AG09309 (cell line): ENCODE data around the gene KCTD12.

Experiments used
- DNase-seq: peaks from one replicate; pipeline ENCODE4 v3.0.0-alpha.2; 2010; ENCODE audit warnings: low read depth
- H3K4me3 ChIP-seq: 2 replicates; pipeline ENCODE4 v1.5.1; 2011; ENCODE audit warnings: mild to moderate bottlenecking, low read depth, low read length, moderate library complexity; ENCODE audit not compliant: control insufficient read depth
- CTCF ChIP-seq: IDR thresholded peaks from 2 replicates; pipeline ENCODE4 v1.5.1; 2011; ENCODE audit warnings: mild to moderate bottlenecking, low read depth, low read length, inconsistent platforms; ENCODE audit not compliant: insufficient read depth, control insufficient read depth; ENCODE audit errors: missing control alignments

Gene KCTD12

GRCh38 chr13:76883236-76883635 lies 3.0 kb downstream of the KCTD12 start:
- no peak overlapping the region for H3K4me3 ChIP-seq
- TF ChIP-seq CTCF, result no peak
- no peak for DNase-seq

GRCh38 chr13:76882431-76882830 lies 3.8 kb downstream of the KCTD12 start:
- no peak overlapping the region for H3K4me3 ChIP-seq
- peak; percentile 65 for DNase-seq

GRCh38 chr13:76879883-76880270 lies 6.3 kb downstream of the KCTD12 start:
- no peak for DNase-seq
- no peak overlapping the region for H3K4me3 ChIP-seq
- TF ChIP-seq CTCF, result no peak

More at GRCh38 chr13:76882431-76882830, 3.8 kb downstream of the KCTD12 start:
- no peak for TF ChIP-seq CTCF

GRCh38 chr13:76879203-76879882 lies 6.9 kb downstream of the KCTD12 start:
- no peak overlapping the region for H3K4me3 ChIP-seq
- peak; percentile 79 for DNase-seq

GRCh38 chr13:76878043-76878442 lies 8.2 kb downstream of the KCTD12 start:
- no peak for TF ChIP-seq CTCF
- DNase-seq, result no peak
- H3K4me3 ChIP-seq, result no peak overlapping the region

More at GRCh38 chr13:76879203-76879882, 6.9 kb downstream of the KCTD12 start:
- TF ChIP-seq CTCF, result no peak

- TF ChIP-seq CTCF, result no peak
- DNase-seq, result no peak
- H3K4me3 ChIP-seq, result no peak overlapping the region
Observed at GRCh38 chr13:76875271-76875815, 10.9 kb downstream of the KCTD12 start.
